GM12878 (cell line): Measurements from ENCODE around the gene MKX. TPM values are rescaled to one million over a fixed set of nuclear protein-coding genes. Genes with fewer than 3 reads are reported as not detected.

ENCODE experiments used
- ATAC-seq: fragments of 200-7000 bp; cut with Tn5 transposase; 3 replicates; pipeline ENCODE4 v1.9.1; 2020; ENCODE audit warnings: mild to moderate bottlenecking, moderate library complexity
- BruUV-seq: library from RNA; stranded (reverse); fragments of 400-500 nt; replicated peaks from 2 replicates; lab custom pipeline; 2021; lab: Mats Ljungman, UMichigan
- CTCF ChIA-PET: fragments of 300-600 bp; sonication (Branson Sonifier 250); formaldehyde crosslinking; extraction: SDS; loops from one replicate; lab custom pipeline; 2021; ENCODE audit warnings: inconsistent platforms; lab: Yijun Ruan, JAX
- POLR2A ChIA-PET: fragments of 350-600 bp; formaldehyde crosslinking; extraction: SDS; loops from one replicate; lab custom pipeline; 2021; ENCODE audit warnings: inconsistent platforms; lab: Charles Lee
- RAD21 ChIA-PET: fragments of 300-600 bp; sonication (Branson Sonifier 250); formaldehyde crosslinking; loops from one replicate; lab custom pipeline; 2023; ENCODE audit warnings: antibody characterized with exemption; ENCODE audit not compliant: unreplicated experiment; lab: Charles Lee
- SMC1A ChIA-PET: fragments of 300-600 bp; sonication (Branson Sonifier 250); formaldehyde crosslinking; loops from one replicate; lab custom pipeline; 2023; ENCODE audit not compliant: unreplicated experiment, uncharacterized antibody; lab: Charles Lee
- DNase-seq: peaks from one replicate; pipeline ENCODE4 v3.0.0-alpha.2; 2011; ENCODE audit warnings: low read depth, low spot score
- FAIRE-seq: peaks from 3 replicates; lab custom pipeline; 2011; peaks lifted over from hg19 to GRCh38; lab: Jason Lieb, UNC
- H2AFZ ChIP-seq: 2 replicates; pipeline ENCODE4 v1.6.0; 2011; ENCODE audit warnings: low read depth, low read length, control low read depth; ENCODE audit not compliant: control insufficient read depth
- H3K27ac ChIP-seq: 2 replicates; pipeline ENCODE4 v1.5.1; 2011; ENCODE audit warnings: control low read depth; ENCODE audit not compliant: control insufficient read depth, insufficient read depth
- H3K27me3 ChIP-seq, 2 experiments: replicated peaks in 1 of 2; 2 replicates each; pipeline versions ENCODE4 v1.6.0 to v1.6.1; 2011; ENCODE audit warnings: low read length in 1 of 2; ENCODE audit not compliant: control insufficient read depth in 2 of 2, insufficient read depth in 2 of 2
- H3K36me3 ChIP-seq, 2 experiments: 2 replicates each; pipeline ENCODE4 v1.5.1; 2011; ENCODE audit warnings: low read length in 1 of 2; ENCODE audit not compliant: control insufficient read depth in 2 of 2, insufficient read depth in 2 of 2
- H3K4me1 ChIP-seq: 2 replicates; pipeline ENCODE4 v1.6.1; 2011; ENCODE audit warnings: mild to moderate bottlenecking, low read length, moderate library complexity, mixed read lengths; ENCODE audit not compliant: control insufficient read depth, insufficient read depth
- H3K4me2 ChIP-seq: 2 replicates; pipeline ENCODE4 v1.6.0; 2011; ENCODE audit warnings: control low read depth; ENCODE audit not compliant: control insufficient read depth, insufficient read depth
- H3K4me3 ChIP-seq: fragments of 200-600 bp; sonication (generic); 2 replicates; pipeline ENCODE4 v1.5.1; 2016
- H3K79me2 ChIP-seq: 2 replicates; pipeline ENCODE4 v1.6.0; 2011; ENCODE audit warnings: low read length; ENCODE audit not compliant: control insufficient read depth, insufficient read depth
- H3K9ac ChIP-seq: 2 replicates; pipeline ENCODE4 v1.8.0; 2011; ENCODE audit warnings: low read length, control low read depth, mixed read lengths; ENCODE audit not compliant: control insufficient read depth, insufficient read depth
- H3K9me3 ChIP-seq: replicated peaks from 3 replicates; pipeline ENCODE4 v1.5.1; 2011; ENCODE audit warnings: mild to moderate bottlenecking, low read length; ENCODE audit not compliant: control insufficient read depth, insufficient read depth
- H4K20me1 ChIP-seq: 2 replicates; pipeline ENCODE4 v1.6.0; 2011; ENCODE audit not compliant: control insufficient read depth, insufficient read depth
- ATF2 ChIP-seq: IDR thresholded peaks from 2 replicates; pipeline ENCODE4 v1.6.1; 2012; ENCODE audit warnings: low read length, inconsistent platforms
- EGR1 ChIP-seq, 2 experiments: IDR thresholded peaks; 1 replicate in 1 of 2; 2 replicates in 1 of 2; pipeline ENCODE4 v1.6.1; 2011 to 2012; ENCODE audit warnings: low read depth in 2 of 2, low read length in 2 of 2, borderline replicate concordance in 1 of 2, mild to moderate bottlenecking in 1 of 2, moderate library complexity in 1 of 2
- FOXK2 ChIP-seq: fragments of 450-650 bp; IDR thresholded peaks from 2 replicates; pipeline ENCODE4 v1.6.1; 2017; ENCODE audit warnings: mild to moderate bottlenecking, moderate library complexity
- HCFC1 ChIP-seq: fragments of 150-350 bp; IDR thresholded peaks from 2 replicates; pipeline ENCODE4 v1.6.1; 2014; ENCODE audit warnings: low read length
- NFIC ChIP-seq: IDR thresholded peaks from 2 replicates; pipeline ENCODE4 v1.6.1; 2012; ENCODE audit warnings: low read depth, mild to moderate bottlenecking, inconsistent platforms, low read length, moderate library complexity
- SREBF2 ChIP-seq: IDR thresholded peaks from 2 replicates; pipeline ENCODE4 v1.6.1; 2012; ENCODE audit warnings: mild to moderate bottlenecking, low read length
- SUPT20H ChIP-seq: IDR thresholded peaks from 2 replicates; pipeline ENCODE4 v1.6.1; 2011; ENCODE audit warnings: low read depth, mild to moderate bottlenecking, low read length, moderate library complexity, borderline replicate concordance; ENCODE audit not compliant: control insufficient read depth
- SUZ12 ChIP-seq: fragments of 200-600 bp; sonication (generic); IDR thresholded peaks from one replicate; pipeline ENCODE4 v1.6.1; 2018; ENCODE audit warnings: antibody characterized with exemption, mild to moderate bottlenecking; ENCODE audit not compliant: unreplicated experiment
- WGBS: methylation state at CpG from one replicate; pipeline ENCODE4 v1.1.6; 2016; ENCODE audit warnings: low lambda C conversion rate; ENCODE audit not compliant: insufficient replicate concordance, insufficient coverage; ENCODE audit errors: missing lambda C conversion rate; 5-methylcytosine and 5-hydroxymethylcytosine counted together
- in situ Hi-C: fragments of 300-500 bp; cut with MboI; formaldehyde crosslinking; loops from 9 replicates; pipeline ENCODE4 v1.14.3; 2018; ENCODE audit warnings: mixed read lengths
- intact Hi-C: fragments of 100-400 bp; cut with micrococcal nuclease; formaldehyde crosslinking; loops from one replicate; pipeline ENCODE4 v1.14.2; 2022; ENCODE audit not compliant: unreplicated experiment
- polyA plus RNA-seq, 11 experiments: library from polyadenylated mRNA; depleted of rRNA in 4 of 11; unstranded in 6 of 11; stranded (reverse) in 5 of 11; fragments of >200 nt; fragmentation: Nextera tagmentation in 4 of 11; fragmentation: Illumina TruSeq in 1 of 11; extraction: Ambion mirVana in 4 of 11; extraction: Trizol in 1 of 11; gene quantifications; 1 replicate in 1 of 11; 2 replicates in 10 of 11; pipeline versions ENCODE4 v1.2.1 to v1.2.3, GENCODE V29; 2011 to 2016; ENCODE audit warnings: inconsistent platforms in 2 of 11, missing spikeins in 2 of 11, low read depth in 1 of 11
- total RNA-seq, 4 experiments: library from RNA; depleted of rRNA in 3 of 4; stranded (reverse); fragments of >200 nt in 3 of 4; fragmentation: Illumina TruSeq in 1 of 4; extraction: Trizol in 1 of 4; gene quantifications; 2 replicates each; pipeline versions ENCODE4 v1.2.1 to v1.2.3, GENCODE V29; 2013 to 2021
- TF ChIP-seq, protein P1 (sequence below): IDR thresholded peaks from 2 replicates; pipeline ENCODE4 v1.6.1; 2011; ENCODE audit warnings: low read depth, mild to moderate bottlenecking, low read length, moderate library complexity, borderline replicate concordance; ENCODE audit errors: extremely low read depth

The MKX gene
- total and polyA plus RNA-seq, 10 of the 15 experiments (the other 5 are each of a cell fraction or from before 2014, with no cell fraction given): not detected

DNA sequence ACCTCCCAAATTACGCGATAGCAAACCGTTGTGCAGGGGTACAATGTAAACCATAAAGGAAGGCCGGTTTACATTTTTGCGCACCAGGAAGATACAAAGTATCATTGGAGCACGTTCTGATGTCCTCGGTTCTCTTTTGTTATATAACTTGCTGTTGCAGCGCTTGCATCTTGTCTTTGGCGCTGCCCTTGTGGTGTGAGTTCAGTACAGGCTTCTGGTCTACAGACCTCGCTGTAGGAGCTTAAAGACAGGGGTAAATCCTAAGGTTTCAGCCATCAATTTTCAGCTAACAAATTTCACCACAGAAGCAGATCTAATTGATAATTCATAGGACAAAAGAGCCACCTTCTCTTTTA, 1.5 kb upstream of the MKX start (continued):
- TF ChIP-seq ATF2: no peak
- no peak for TF ChIP-seq FOXK2
- TF ChIP-seq SUPT20H: no peak
- TF ChIP-seq NFIC: no peak
- TF ChIP-seq, protein P1, sequence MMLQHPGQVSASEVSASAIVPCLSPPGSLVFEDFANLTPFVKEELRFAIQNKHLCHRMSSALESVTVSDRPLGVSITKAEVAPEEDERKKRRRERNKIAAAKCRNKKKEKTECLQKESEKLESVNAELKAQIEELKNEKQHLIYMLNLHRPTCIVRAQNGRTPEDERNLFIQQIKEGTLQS: no peak
- no peak for TF ChIP-seq EGR1 (IDR thresholded peaks at IDR 0.05; ENCODE audit: borderline replicate concordance in 1 of 2, low read depth in 2 of 2, low read length in 2 of 2)
- no peak for TF ChIP-seq SREBF2

DNA sequence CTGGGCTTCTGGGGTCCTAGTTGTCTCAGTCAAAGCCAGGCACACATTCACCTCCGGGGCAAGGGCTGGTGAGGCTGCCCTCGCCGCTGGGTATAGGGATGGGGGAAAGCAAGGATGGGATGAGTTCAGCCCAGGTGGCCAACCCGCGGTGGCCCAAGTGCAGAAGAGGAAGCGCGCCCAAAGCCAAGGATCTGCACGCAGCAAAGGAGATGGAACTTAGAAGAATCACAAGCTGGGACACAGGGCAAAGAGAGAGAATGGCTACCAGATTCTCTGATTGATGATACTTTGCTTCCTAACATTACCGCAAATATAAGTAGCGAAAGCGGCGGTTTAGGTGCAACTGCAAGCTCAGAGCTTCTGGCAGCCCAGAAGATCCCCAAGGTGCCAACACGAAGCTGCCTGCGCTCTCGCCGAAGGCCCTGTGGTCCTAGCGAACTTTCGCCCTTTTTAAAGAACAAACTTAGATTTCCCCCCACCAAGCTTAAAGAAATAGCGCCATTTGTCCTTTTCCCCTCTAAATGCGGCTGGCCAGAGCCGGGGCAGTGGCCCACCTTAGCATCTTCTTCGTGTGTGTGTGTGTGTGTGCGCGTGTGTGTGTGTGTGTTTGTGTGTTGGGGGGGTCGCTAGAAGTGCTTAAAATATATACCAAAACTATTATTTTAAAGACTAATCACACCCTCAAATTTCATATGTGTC, 927 bp upstream of the MKX start:
- ChIA-PET RAD21 (no interaction called here), POLR2A (interaction anchor here (0.6 kb wide), 1 partner anchor 523 kb away, joined by 4 read pairs; no protein-coding TSS in a partner anchor), SMC1A (no interaction called here)
- H3K4me2 ChIP-seq: no peak overlapping the region
- FAIRE-seq: no peak
- H3K79me2 ChIP-seq: no peaks in the 10 kb centered on the region
- no peak overlapping the region for H3K4me3 ChIP-seq
- no peak overlapping the region for H3K9ac ChIP-seq
- H3K27ac ChIP-seq: no peak overlapping the region
- BruUV-seq: no TSS peak
- no peak for DNase-seq
- H4K20me1 ChIP-seq: no peaks in the 10 kb centered on the region
- 33% methylated on average over 25 of the region's 25 CpGs for WGBS
- no peak overlapping the region for H2AFZ ChIP-seq
- no peak for ATAC-seq
- in situ Hi-C loops: loop anchor here (25.0 kb wide), 1 partner anchor 641 kb away; no protein-coding TSS in a partner anchor
- no peak for TF ChIP-seq HCFC1
- TF ChIP-seq SUZ12: peak; percentile 26
- TF ChIP-seq, all 136 proteins: peak for 1
- H3K36me3 ChIP-seq: no peaks in the 10 kb centered on the region
- H3K9me3 ChIP-seq: peaks cover 12% of the 10 kb centered on the region; the same call in 2 of the 3 replicates
- H3K4me1 ChIP-seq: no peaks in the 10 kb centered on the region
- CTCF ChIA-PET: no interaction called here
- intact Hi-C loops: no loop called here
- peaks cover 10 to 48% of the 10 kb centered on the region in 2 experiments for H3K27me3 ChIP-seq
